Neural progenitor cell (in vitro differentiated cells): Measurements from ENCODE around the gene S1PR4.

Source experiments
- EZH2 ChIP-seq: fragments of 200-600 bp; sonication (generic); IDR thresholded peaks from 2 replicates; pipeline ENCODE4 v1.6.1; 2017; ENCODE audit warnings: antibody characterized with exemption, mild to moderate bottlenecking, moderate library complexity
- EZH2phosphoT487 ChIP-seq: fragments of 200-600 bp; sonication (generic); IDR thresholded peaks from 2 replicates; pipeline ENCODE4 v1.6.1; 2017; ENCODE audit warnings: antibody characterized with exemption
- TF ChIP-seq, protein P1 (sequence below): fragments of 200-600 bp; sonication (generic); IDR thresholded peaks from 2 replicates; pipeline ENCODE4 v1.5.1; 2017; ENCODE audit warnings: antibody characterized with exemption, mild to moderate bottlenecking

GRCh38 chr19:3129112-3129511 is 49.5 kb upstream of the S1PR4 start:
- TF ChIP-seq, protein P1, sequence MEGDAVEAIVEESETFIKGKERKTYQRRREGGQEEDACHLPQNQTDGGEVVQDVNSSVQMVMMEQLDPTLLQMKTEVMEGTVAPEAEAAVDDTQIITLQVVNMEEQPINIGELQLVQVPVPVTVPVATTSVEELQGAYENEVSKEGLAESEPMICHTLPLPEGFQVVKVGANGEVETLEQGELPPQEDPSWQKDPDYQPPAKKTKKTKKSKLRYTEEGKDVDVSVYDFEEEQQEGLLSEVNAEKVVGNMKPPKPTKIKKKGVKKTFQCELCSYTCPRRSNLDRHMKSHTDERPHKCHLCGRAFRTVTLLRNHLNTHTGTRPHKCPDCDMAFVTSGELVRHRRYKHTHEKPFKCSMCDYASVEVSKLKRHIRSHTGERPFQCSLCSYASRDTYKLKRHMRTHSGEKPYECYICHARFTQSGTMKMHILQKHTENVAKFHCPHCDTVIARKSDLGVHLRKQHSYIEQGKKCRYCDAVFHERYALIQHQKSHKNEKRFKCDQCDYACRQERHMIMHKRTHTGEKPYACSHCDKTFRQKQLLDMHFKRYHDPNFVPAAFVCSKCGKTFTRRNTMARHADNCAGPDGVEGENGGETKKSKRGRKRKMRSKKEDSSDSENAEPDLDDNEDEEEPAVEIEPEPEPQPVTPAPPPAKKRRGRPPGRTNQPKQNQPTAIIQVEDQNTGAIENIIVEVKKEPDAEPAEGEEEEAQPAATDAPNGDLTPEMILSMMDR = peak; percentile 54
- no peak for TF ChIP-seq EZH2
- TF ChIP-seq EZH2phosphoT487 = no peak
